Lung microvascular endothelial cell (primary cell): Measurements from ENCODE around the gene PDE6B. TPM values are rescaled to one million over a fixed set of nuclear protein-coding genes. Genes with fewer than 3 reads are reported as not detected.
"Not testable (repeated sequence)": the region's sequence is repeated elsewhere in the genome, so short reads cannot be mapped to it uniquely, and the experiment has no call there.

Source experiments
- DNase-seq, 2 donors: peaks; one replicate each; pipeline versions ENCODE4 v3.0.0 to v3.0.0-alpha.2; 2010; ENCODE audit warnings: low read depth in 2 of 2
- total RNA-seq: library from RNA; depleted of rRNA; stranded (reverse); fragments of >200 nt; gene quantifications from 2 replicates; pipeline ENCODE4 v1.2.1, GENCODE V29; 2014

Gene PDE6B
- total RNA-seq, 1 donor from 2014 or later = 7.5 TPM

DNA sequence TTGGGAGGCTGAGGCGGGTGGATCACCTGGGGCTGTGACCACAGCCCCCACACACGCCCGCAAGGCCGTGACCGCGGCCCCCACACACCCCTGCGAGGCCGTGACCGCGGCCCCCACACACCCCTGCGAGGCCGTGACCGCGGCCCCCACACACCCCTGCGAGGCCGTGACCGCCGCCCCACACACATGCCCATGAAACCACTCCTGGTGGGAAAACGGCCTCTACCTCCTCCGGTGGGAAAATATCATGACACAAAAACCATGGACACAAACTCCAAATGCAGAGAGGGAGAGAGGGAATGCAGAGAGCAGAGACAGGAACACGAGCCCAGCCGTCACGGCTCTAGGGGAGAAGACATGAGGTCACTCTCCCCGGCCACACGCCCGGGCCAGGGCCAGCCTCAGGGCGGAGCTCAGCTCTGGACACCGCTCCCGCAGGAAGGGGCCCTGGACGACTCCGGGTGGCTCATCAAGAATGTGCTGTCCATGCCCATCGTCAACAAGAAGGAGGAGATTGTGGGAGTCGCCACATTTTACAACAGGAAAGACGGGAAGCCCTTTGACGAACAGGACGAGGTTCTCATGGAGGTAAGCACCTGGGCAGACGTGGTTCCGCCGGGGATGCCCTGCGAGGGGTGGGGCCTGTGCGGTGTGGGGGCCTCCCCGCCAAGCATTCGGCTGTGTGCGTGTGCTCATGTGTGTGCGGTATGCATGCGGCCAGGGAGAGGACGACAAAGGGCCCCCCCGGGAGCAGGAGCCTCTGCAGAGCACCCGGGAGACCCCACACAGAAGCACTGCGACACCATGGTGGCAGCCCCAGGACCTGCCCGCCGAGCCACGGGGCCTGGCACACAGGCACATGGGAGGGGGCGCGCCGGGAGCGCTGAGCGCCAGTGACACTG is 31.3 kb downstream of the PDE6B start:
- DNase-seq = no peak

DNA sequence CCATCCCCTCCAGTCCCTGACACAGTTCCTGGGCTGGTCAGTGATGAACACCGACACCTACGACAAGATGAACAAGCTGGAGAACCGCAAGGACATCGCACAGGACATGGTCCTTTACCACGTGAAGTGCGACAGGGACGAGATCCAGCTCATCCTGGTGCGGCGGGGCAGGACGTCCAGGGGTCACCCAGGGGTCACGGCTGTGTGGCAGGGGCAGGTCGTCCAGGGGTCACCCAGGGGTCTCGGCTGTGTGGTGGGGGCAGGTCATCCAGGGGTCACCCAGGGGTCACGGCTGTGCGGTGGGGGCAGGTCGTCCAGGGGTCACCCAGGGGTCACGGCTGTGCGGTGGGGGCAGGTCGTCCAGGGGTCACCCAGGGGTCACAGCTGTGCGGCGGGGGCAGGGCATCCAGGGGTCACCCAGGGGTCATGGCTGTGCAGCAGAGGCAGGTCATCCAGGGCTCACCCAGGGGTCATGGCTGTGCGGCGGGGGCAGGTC is 32.0 kb downstream of the PDE6B start:
- no peak for DNase-seq

DNA sequence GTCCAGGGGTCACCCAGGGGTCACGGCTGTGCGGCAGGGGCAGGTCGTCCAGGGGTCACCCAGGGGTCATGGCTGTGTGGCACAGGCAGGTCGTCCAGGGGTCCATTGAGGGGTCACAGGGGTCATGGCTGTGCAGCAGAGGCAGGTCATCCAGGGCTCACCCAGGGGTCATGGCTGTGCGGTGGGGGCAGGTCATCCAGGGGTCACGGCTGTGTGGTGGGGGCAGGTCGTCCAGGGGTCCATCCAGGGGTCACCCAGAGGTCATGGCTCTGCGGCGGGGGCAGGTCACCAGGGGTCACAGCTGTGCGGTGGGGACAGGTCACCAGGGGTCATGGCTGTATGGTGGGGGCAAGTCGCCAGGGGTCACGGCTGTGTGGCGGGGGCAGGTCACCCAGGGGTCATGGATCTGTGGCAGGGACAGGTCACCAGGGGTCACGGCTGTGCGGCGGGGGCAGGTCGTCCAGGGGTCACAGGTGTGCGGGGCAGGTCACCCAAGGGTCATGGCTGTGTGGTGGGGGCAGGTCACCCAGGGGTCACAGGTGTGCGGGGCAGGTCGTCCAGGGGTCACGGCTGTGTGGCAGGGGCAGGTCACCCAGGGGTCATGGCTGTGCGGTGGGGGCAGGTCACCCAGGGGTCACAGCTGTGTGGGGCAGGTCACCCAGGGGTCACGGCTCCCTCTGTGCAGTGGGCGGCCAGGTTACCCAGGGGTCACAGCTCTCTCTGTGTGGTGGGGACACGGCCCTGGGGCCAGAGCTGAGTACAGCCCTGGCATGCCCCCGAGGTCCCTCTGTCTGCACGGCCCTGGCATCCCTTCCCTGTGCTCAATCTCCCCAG is 32.7 kb downstream of the PDE6B start:
- DNase-seq = no peak

DNA sequence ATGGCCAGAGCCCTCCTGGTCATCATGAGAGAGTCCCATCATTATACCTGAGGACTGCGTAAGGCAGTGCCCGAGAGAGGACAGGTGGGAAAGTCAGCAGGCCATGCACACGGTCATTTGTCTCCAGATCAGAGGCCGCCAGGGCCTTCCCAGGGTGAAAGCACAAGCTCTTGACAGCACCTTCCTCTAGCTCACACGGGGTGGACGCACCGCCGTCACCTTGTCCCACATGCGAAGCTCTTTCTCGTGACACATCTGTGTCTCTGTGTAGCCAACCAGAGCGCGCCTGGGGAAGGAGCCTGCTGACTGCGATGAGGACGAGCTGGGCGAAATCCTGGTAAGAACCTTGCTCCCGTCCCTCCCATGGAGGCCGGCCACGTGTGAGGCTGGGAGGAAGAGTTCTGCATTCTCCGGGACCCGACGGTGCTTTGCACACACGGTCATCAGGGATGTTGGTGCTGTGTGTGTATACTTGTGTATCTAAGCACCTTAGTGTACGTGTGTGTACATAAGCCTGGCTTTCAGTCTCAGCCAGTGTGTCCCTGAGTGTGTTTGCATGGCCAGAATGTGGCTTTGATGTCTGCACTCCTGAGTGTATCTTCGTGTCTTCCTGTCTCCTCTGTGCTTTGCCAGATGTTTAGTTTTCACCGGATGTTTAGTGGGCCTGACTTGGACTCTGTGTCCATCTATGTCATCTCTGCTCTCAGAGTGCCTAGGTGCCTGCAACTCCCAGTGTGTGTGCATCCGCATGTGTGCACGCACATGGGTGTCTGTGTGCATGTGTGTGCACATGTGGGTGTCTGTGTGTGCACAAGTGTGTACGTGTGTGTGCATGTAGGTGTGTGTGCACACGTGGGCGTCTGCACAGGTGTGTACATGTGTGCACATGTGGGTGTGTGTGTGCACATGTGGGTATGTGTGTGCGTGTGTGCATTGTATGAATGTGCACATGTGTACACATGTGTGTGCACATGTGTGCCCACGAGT is 33.6 kb downstream of the PDE6B start:
- no peak for DNase-seq

DNA sequence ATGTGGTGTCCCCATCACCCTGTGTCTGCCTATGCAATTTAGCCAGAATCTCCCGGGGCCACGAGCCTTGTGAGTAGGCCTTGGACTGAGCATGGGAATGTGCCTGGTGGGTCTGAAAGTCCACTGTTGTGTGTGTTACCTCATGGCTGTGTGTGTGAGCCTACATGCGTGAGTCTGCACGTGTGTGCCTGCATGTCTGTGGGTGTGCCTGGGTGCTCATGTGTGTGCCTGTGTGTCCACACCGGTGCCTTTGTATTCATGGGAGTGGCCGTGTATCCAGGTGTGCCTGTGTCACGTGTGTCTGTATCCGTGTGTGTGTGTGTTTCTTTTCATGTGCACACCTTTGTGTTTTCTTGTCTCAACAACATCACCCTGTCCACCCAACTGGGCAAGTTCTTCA is 34.5 kb downstream of the PDE6B start:
- no peak for DNase-seq

DNA sequence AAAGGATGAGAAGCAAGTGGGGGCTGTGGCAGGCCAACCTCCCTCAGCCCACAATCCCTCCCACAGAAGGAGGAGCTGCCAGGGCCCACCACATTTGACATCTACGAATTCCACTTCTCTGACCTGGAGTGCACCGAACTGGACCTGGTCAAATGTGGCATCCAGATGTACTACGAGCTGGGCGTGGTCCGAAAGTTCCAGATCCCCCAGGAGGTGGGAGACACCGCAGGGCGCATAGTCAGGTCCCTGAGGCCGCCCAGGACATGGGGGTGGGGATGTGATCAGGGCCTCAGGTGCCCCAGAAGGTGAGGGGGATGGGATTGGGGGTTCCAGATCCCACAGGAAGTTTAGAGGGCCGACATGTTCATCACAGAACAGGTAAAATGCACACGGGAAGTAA is 35.0 kb downstream of the PDE6B start:
- no peak for DNase-seq

DNA sequence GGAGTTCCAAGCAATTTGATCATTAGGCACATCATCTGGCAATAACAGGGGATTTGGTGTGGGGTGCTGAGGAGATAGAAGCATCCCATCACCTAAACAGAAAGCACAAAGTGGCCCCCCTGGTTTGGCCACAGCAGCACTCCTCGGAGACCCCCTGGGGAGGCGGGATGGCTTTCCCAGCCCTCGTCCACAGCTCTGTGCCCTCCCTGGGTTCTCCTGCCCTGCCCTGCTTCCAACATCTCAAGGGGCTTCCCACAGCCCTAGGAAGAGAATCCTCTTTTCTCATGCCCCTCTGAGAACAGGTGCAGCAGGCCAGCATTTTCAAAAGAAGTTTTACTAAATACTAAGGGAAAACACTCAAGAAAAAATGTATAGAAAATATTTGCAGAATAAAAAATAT is 35.9 kb downstream of the PDE6B start:
- no peak for DNase-seq

DNA sequence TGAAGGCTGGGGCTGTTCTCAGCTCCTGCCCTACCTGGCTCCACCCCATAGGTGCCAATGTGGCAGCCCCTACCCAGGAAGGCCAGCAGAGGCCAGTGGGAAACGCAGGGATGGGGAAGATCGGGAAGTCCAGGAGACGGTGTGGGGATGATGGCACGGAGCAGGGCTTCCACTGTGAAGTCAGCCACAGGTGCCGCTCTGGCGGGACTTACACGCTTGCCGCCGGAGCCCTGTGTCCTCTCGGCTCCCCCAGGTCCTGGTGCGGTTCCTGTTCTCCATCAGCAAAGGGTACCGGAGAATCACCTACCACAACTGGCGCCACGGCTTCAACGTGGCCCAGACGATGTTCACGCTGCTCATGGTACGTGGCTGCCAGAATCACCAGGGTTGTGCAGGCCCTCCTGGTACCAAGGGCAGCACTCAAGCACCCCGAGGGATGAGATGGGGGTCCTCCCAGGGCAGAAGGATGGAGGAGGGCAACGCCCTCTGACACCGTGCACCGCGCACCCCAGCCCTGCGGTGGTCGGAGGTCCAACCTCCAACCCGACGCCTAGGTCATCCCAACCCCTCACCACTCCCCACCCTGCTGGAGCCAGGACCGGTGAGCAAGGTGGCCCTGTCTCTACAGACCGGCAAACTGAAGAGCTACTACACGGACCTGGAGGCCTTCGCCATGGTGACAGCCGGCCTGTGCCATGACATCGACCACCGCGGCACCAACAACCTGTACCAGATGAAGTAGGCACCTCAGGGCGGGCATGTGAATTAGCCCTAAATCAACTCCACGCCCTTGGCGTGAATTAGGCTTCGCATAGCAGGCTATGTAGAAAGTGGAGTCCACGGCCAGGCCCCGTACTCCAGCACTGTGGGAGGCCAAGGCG is 36.7 kb downstream of the PDE6B start:
- DNase-seq = no peak

DNA sequence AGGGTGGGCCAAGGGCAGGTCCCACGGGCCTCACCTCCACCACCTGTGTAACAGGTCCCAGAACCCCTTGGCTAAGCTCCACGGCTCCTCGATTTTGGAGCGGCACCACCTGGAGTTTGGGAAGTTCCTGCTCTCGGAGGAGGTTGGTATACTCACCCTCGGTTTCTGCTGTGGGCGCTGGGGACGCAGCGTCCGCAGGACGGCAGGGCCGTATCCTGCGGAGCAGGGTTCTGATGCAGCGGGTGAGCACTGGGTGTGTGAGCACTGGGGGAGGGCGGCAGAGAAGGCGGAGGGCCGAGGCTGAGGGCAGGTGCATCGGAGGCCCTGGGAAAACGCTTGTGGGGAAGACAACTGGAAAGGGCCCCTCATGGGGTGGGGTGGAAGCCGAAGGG is 37.7 kb downstream of the PDE6B start:
- DNase-seq = no peak

DNA sequence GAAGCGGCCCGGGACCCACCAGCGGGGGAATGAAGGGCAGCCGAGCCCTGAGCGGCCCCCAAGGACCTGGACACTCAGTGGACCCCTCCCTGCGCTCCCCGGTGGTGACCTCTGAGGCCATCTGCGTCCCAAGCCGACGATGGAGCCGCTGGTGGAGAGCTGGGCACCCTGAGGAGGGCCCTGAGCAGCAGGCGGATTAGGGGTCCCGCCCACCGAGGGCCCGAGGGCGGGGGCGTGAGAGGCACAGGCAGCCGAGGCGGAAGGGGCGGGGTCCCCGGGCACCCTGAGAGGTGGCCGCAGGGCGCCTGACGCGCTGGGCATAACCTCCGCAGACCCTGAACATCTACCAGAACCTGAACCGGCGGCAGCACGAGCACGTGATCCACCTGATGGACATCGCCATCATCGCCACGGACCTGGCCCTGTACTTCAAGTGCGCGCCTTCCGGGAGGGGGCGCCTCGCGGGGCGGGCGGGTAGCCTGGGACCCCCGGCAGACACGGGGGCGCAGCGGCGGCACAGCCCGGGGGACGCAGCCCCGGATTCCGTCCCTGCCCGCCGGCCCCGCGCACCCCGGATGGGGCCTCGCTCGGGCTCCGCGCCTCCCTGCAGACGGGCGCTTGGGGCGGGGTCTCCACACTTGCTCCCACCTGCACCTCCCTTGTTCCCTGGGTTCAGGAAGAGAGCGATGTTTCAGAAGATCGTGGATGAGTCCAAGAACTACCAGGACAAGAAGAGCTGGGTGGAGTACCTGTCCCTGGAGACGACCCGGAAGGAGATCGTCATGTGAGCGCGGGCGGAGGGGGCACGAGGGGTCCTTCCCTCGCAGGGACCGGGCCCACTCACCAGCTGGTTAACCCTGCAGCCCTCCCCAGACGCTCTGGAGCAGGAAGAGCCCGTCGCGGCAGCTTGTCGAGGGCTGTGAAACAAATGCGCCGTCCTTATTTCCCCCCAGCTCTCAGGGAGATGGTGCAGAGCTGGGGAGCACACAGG is 38.4 kb downstream of the PDE6B start:
- no peak for DNase-seq

DNA sequence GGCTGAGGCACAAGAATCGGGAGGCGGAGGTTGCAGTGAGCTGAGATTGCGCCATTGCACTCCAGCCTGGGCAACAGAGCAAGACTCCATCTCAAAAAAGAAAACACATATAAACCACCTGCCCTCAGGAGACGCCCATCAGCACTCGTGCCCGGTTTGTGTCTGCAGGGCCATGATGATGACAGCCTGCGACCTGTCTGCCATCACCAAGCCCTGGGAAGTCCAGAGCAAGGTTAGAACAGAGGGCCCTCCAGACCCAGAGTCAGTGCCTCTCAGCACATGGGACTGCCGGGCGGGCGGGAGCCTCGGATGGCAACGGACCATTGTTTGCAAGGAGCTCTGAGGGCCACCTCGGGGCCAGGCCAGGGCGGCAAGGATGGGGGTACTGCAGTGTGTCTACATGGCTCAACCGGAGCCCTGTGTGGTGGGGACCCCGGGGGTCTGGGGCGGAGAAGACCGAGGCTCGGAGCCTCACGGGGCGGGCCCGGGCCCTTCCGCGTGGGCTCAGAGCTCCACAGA is 39.4 kb downstream of the PDE6B start:
- no peak for DNase-seq

DNA sequence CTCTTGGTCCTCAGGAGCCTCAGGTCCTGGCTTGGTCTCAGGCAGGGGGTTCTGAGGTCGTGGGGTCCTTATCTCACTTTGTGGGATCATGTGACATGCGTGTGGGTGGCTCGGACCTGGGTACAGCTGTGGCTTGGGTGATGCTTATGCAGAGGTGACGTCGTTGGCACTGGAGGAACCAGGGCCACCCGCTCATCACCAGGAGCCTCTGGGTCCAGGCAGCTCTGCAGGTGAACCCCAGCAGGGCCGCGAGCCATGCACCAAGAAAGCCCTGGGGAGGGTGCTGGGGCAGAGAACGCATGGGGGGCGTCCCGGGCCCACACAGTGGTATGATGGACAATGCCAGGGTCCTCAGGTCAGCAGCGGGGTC is 40.0 kb downstream of the PDE6B start:
- DNase-seq = no peak

DNA sequence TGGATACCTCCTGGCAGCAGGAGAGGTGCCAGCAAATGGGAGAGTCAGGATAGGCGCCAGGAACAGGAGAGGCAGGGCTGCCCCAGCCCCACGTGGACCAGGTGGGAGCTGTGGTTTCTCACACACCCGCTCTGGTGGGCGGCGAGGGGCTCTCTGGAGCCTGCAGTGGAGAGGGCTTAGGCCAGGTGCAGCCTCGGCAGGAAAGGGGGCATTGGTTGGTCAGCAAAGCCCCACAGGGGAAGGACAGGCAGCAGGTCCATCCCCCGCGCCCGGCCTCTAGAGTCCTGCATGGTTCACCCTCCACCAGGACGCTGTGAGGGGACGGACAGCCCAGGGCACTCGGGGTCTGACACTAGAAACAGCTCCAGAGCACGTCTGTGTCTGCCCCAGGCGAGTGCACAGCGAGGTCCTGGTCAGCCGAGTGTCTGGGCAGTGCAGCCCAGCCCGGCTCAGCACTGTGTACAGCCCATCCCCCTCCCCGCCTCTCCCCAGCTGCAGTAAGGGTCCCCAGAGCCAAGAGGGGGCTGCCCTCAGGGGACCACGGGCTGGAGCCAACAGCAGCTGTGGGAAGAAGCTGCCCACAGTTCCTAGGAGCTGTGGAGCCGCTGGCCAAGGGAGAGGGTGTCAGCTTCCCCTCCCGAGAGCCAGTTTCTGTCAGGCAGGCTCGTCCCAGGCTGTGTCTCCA is 40.5 kb downstream of the PDE6B start:
- DNase-seq = no peak

DNA sequence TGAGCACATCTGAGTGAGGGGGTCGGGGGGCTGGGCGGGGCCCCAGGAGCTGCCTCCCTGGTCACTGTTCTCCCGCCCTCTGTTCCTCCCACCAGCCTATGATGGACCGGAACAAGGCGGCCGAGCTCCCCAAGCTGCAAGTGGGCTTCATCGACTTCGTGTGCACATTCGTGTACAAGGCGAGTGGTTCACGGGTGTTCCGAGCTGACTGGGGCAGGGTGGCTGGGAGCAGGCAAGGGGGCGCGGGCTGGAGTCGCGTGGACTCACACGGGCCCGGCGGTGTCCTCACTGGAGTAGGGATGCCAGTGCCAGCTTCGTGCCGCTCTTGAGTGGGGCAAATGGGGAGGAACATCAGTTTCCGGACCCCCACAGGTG is 41.0 kb downstream of the PDE6B start:
- DNase-seq = no peak

DNA sequence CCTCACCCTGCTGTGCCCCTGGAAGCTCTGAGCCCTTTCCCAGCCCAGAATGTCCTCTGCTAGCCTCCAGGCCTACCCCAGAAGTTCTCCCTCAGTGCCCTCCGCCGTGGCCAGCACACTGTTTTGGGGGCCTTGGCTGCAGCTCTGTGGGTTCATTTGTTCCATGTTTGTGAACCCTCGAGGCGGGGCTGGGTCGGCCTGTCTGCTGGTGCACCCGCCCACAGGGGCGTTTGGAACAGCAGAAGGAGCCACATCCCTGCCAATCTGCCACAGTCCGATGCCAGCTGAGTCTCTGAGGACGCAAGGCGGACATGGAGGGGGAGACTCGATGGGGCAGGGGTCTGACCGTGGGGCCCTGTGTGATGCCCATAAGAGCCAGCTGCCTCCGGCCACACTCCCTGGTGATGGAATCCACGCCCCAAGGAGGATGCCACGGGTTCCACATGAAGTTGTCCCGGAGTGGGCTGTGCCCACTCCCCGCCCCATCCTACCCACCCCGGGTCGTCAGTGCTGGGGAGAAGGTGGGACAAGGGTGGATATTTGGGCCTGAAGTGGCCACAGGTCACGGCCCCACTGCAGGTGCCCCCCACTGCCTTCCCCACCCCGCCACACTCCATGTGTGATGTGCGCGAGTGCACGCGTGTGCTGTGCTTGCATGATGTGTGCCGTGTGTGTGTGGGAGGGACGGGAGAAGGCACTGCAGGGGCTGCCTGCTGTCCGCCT is 41.6 kb downstream of the PDE6B start:
- no peak for DNase-seq

DNA sequence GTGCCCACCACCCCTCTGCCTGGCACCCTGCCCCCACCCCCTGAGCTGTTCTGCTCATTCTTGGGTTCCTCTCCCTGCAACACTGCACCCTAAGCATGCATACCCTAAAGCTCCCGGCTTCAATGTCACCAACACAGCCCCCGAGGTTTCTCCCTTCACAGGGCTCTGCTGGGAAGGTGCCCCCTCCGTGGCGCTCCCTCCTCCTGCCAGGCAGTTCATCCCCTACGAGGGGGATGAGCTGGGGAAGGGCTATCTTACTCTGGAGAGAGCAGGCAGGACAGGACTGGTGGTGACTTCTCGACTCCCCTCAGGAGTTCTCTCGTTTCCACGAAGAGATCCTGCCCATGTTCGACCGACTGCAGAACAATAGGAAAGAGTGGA is 42.2 kb downstream of the PDE6B start:
- no peak for DNase-seq

DNA sequence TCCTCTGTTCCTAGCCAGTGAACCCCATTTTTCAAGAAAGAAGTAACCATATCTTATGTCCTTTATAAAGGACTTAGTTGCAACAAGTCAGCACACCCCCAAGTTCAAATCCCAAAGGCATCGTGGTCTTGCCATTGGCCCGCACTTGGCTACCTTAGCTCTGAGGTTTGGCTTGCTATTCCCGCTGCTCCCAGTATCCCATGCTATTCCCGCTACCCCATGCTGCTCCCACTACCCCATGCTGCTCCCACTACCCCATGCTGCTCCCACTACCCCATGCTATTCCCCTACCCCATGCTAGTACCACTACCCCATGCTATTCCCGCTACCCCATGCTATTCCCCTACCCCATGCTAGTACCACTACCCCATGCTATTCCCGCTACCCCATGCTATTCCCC is 42.8 kb downstream of the PDE6B start:
- DNase-seq = not testable (repeated sequence)
